Stimulated activated CD4-positive, alpha-beta T cell treated with anti-CD3 and anti-CD28 coated beads, Interleukin-4, amount 100 ng/mL, for 24 hours (primary cell): ENCODE measurements around the gene ZNF582.
"Not testable (repeated sequence)": the region's sequence is repeated elsewhere in the genome, so short reads cannot be mapped to it uniquely, and the experiment has no call there.

Experiments
- DNase-seq: peaks from one replicate; pipeline ENCODE4 v3.0.0-alpha.2; 2020

The ZNF582 gene

DNA sequence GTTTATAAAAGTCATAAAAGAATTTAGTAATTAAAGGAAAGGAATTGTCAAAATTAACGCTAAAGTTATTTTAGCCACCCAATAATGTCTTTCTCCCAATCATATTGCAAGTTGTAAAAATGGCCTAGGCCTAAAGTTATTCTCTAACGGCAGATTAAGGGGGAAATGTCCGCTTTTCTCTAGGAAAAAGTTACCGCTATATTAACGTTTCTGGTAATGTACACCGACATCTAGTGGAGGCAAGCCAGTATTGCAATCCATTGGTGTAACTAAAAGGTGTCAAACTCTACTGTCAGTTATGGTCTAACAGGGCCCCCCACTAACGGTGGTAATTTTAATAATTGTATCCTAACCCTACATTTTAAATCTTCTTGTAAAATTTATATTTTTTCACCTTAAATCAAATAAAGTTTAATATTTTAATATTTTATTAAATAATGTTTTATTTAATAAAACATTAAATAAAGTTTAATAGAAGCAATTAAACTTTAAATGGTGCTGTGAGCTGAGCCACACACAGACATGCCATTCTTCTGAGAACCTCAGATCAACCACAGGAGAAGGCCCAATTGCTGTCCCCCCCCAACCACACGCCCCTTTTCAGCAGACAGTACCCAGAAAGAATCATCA, 42.8 kb downstream of the ZNF582 start:
- DNase-seq, result peak; percentile 63

DNA sequence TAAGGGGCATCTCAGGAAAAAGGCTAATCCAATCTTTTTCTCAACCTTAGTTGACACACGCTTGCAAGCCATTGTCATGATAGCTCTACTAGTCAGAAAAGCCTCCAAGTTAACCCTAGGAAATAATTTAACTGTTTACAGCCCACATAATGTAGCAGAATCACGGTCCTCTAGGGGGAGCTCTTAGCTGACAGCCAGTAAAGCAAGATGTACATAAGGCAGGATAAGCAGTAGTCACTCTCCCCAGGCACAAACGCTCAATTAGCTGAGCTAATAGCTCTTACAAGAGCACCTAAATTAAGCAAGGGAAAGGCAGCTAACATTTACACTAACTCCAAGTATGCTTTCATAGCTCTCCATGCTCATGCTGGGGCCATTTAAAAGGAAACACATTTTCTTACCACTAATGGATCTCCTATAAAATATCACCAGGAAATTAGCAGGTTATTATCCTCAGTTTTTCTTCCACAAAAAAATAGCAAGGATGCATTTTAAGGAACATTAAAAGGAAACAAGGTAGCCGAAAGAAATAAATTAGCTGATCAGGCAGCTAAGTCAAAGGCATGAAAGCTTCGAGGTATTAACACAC, 45.0 kb downstream of the ZNF582 start:
- peak; percentile 17 for DNase-seq

DNA sequence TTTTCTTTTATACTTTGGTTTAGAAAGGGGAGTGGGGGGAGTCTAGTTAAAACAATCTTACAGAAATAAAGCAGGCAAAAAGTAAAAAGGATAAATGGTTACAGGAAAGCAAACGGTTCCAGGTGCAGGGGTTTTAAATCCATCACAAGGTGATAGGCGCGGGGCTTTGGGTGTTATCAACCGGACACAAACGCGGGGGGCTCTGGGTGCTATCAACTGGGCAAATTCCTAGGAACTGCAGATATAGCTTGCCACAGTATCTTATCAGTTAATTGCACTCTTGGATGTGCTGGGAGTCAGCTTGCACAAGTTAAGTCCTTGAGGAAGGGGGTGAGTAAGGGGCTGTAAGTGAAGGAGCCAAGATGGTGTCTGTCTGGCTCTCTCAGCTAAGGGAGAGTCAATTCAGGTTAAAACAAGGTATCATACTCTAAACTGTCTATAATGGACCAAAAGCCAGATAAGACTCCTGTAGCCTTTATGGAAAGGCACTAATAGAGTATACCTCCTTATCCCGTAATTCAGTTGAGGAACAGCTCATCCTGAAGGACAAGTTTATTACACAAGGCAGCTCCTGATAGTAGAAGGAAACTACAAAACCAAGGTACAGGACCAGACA, 46.1 kb downstream of the ZNF582 start:
- DNase-seq, result no peak

DNA sequence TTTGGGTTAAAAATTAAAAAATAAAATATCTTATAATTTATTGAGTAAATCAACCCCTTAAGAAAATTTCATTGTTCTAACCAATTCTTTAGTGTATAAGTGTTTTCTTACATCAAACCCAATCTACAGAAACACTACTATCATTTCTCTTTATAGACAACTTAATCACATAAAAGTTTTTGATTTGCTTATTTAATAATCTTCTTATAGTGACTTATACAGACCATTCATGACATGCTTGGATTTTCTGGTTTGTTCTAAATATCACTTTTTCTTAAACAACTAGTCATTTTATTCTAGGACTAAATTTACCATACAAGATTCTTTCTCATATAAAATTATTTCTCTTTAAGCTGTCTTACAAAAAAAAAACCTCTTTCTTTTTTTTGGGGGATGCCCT, 51.4 kb downstream of the ZNF582 start:
- no peak for DNase-seq

DNA sequence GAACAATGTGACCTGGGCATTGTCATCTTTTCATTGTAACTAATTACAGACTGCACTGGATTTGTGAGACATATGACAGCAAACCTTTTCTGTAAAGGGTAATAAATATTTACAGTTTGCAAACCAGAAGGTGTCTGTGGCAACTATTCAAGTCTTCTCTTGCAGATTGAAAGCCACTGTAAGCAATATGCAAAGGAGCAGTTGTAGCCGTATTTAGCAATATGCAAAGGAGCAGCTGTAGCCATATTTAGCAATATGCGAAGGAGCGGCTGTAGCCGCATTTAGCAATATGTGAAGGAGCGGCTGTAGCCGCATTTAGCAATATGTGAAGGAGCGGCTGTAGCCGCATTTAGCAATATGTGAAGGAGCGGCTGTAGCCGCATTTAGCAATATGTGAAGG, 54.3 kb downstream of the ZNF582 start:
- DNase-seq, result not testable (repeated sequence)

DNA sequence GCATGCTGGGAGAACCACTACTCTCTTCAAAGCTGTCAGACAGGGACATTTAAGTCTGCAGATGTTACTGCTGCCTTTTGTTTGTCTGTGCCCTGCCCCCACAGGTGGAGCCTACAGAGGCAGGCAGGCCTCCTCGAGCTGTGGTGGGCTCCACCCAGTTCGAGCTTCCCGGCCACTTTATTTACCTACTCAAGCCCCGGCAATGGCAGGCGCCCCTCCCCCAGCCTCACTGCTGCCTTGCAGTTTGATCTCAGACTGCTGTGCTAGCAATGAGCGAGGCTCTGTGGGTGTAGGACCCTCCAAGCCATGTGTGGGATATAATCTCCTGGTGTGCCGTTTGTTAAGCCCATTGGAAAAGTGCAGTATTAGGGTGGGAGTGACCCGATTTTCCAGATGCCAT, 56.3 kb downstream of the ZNF582 start:
- DNase-seq, result not testable (repeated sequence)

DNA sequence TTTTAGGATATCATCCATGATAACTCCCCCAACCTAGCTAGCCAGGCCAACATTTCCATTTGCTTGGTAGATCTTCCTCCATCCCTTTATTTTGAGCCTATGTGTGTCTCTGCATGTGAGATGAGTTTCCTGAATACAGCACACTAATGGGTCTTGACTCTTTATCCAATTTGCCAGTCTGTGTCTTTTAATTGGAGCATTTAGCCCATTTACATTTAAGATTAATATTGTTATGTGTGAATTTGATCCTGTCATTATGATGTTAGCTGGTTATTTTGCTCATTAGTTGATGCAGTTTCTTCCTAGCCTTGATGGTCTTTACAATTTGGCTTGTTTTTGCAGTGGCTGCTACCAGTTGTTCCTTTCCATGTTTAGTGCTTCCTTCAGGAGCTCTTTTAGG, 58.0 kb downstream of the ZNF582 start:
- not testable (repeated sequence) for DNase-seq

DNA sequence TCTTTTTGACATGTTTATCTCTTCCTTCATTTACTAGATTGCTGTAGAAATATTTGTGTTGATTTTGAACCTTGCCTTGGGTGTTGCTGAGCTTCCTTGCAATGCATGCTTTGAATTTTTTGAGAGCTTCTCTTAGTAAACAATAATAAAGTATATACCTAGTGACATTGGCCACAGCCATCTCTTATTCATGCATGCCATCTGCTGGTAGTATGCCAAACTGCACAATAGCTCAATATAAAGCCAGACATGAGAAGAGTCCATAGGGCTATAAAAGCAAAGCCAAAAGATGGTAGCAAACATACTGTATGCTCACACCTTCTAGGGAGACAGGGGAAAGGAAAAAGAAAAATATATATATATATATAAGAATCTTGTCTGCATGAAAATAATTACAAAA, 59.8 kb downstream of the ZNF582 start:
- peak; percentile 47 for DNase-seq
